Measurements from ENCODE around the gene STAB1. TPM values are rescaled to one million over a fixed set of nuclear protein-coding genes. Genes with fewer than 3 reads are reported as not detected.

STAB1 gene
- 0.09 to 0.14 TPM in 2 of 5 replicates, not detected in the others for total RNA-seq (2022; extraction: Qiagen RNA extraction; ENCODE audit: low read depth)

GRCh38 chr3:52494886-52495495 lies at the start of gene STAB1:
Gene STAB1 (plus strand): TSS chr3:52495338. CDS start chr3:52495414, 76 bp downstream.

GRCh38 chr3:52453496-52454249 lies 41.5 kb upstream of the STAB1 start, which contains the start of gene TNNC1:
Gene TNNC1 (minus strand): TSS chr3:52454041. CDS start chr3:52454015, 26 bp downstream.

GRCh38 chr3:52455283-52456168 lies 39.6 kb upstream of the STAB1 start, which contains the start of gene NISCH:
Gene NISCH (plus strand): TSS chr3:52455604. CDS start chr3:52455642, 38 bp downstream.

GRCh38 chr3:52533623-52534280 lies 38.6 kb downstream of the STAB1 start, which contains the start of gene NT5DC2:
Gene NT5DC2 (minus strand): TSS chr3:52533857. CDS start chr3:52533737, 120 bp downstream.

GRCh38 chr3:52536369-52537164 lies 41.4 kb downstream of the STAB1 start, which contains the start of gene UQCC5:
Gene UQCC5 (plus strand): TSS chr3:52536605. CDS start chr3:52536756, 151 bp downstream.

Other genes starting within 250 kb of the STAB1 start
- gene PPM1M, start 249.6 kb upstream of the STAB1 start, total RNA-seq (2022; extraction: Qiagen RNA extraction; ENCODE audit: low read depth): 3.5 to 5.8 TPM (median 5.1 TPM) in 5 replicates
- gene WDR82, start 216.7 kb upstream of the STAB1 start, total RNA-seq (2022; extraction: Qiagen RNA extraction; ENCODE audit: low read depth): 45.4 to 57.8 TPM (median 50.5 TPM) in 5 replicates
- 1.5 to 4.6 TPM (median 3.8 TPM) in 5 replicates for gene GLYCTK, start 207.5 kb upstream of the STAB1 start, total RNA-seq (2022; extraction: Qiagen RNA extraction; ENCODE audit: low read depth)
- 0.72 to 1.6 TPM (median 0.89 TPM) in 5 replicates for gene DNAH1, start 179.0 kb upstream of the STAB1 start, total RNA-seq (2022; extraction: Qiagen RNA extraction; ENCODE audit: low read depth)
- gene BAP1, start 85.3 kb upstream of the STAB1 start, total RNA-seq (2022; extraction: Qiagen RNA extraction; ENCODE audit: low read depth): 25.6 to 40.0 TPM (median 38.8 TPM) in 5 replicates
- gene PHF7, start 84.7 kb upstream of the STAB1 start, total RNA-seq (2022; extraction: Qiagen RNA extraction; ENCODE audit: low read depth): 2.1 to 4.5 TPM (median 2.7 TPM) in 5 replicates
- gene SEMA3G, start 50.2 kb upstream of the STAB1 start, total RNA-seq (2022; extraction: Qiagen RNA extraction; ENCODE audit: low read depth): 0.07 to 0.15 TPM (median 0.12 TPM) in 5 replicates
- 0.87 to 2.3 TPM (median 1.2 TPM) in 5 replicates for gene TNNC1, start 41.3 kb upstream of the STAB1 start, total RNA-seq (2022; extraction: Qiagen RNA extraction; ENCODE audit: low read depth)
- gene NISCH, start 39.7 kb upstream of the STAB1 start, total RNA-seq (2022; extraction: Qiagen RNA extraction; ENCODE audit: low read depth): 10.9 to 17.3 TPM (median 14.4 TPM) in 5 replicates
- gene NT5DC2, start 38.5 kb downstream of the STAB1 start, total RNA-seq (2022; extraction: Qiagen RNA extraction; ENCODE audit: low read depth): 70.6 to 110 TPM (median 101 TPM) in 5 replicates
- 43.4 to 69.8 TPM (median 59.8 TPM) in 5 replicates for gene UQCC5, start 41.3 kb downstream of the STAB1 start, total RNA-seq (2022; extraction: Qiagen RNA extraction; ENCODE audit: low read depth)
- gene PBRM1, start 190.6 kb downstream of the STAB1 start, total RNA-seq (2022; extraction: Qiagen RNA extraction; ENCODE audit: low read depth): 10.7 to 17.2 TPM (median 14.0 TPM) in 5 replicates
- 81.3 to 199 TPM (median 94.2 TPM) in 5 replicates for gene GNL3, start 190.7 kb downstream of the STAB1 start, total RNA-seq (2022; extraction: Qiagen RNA extraction; ENCODE audit: low read depth)
- gene GLT8D1, start 210.5 kb downstream of the STAB1 start, total RNA-seq (2022; extraction: Qiagen RNA extraction; ENCODE audit: low read depth): 34.7 to 41.4 TPM (median 39.2 TPM) in 5 replicates
- 142 to 178 TPM (median 160 TPM) in 5 replicates for gene SPCS1, start 210.8 kb downstream of the STAB1 start, total RNA-seq (2022; extraction: Qiagen RNA extraction; ENCODE audit: low read depth)

All from A549 treated with ZK216348 at 1 μM for 4 hours (cell line).